ENCODE data around the gene WIPF2.
"Not testable (repeated sequence)": the region's sequence is repeated elsewhere in the genome, so short reads cannot be mapped to it uniquely, and the experiment has no call there.

Gene WIPF2

DNA sequence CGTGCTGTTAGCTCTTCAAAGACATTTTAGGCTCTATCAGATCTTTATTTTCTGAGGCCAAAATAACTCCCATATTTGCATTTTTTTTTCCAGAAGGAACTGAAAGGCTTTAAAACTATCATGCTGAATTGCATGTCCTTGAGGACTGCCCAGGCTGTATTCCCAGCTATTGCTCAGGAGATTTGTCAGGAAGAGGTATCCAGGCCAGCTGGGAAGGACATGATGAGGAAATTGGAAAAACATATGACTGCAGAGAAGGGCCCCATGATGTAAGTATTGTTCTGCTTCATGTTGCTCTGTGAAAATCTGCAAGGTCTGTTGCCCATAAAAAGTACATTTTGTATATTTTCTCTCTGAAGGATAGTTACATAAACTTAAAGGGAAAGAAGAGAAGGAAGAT, 74.3 kb downstream of the WIPF2 start:
- DNase-seq = no peak

DNA sequence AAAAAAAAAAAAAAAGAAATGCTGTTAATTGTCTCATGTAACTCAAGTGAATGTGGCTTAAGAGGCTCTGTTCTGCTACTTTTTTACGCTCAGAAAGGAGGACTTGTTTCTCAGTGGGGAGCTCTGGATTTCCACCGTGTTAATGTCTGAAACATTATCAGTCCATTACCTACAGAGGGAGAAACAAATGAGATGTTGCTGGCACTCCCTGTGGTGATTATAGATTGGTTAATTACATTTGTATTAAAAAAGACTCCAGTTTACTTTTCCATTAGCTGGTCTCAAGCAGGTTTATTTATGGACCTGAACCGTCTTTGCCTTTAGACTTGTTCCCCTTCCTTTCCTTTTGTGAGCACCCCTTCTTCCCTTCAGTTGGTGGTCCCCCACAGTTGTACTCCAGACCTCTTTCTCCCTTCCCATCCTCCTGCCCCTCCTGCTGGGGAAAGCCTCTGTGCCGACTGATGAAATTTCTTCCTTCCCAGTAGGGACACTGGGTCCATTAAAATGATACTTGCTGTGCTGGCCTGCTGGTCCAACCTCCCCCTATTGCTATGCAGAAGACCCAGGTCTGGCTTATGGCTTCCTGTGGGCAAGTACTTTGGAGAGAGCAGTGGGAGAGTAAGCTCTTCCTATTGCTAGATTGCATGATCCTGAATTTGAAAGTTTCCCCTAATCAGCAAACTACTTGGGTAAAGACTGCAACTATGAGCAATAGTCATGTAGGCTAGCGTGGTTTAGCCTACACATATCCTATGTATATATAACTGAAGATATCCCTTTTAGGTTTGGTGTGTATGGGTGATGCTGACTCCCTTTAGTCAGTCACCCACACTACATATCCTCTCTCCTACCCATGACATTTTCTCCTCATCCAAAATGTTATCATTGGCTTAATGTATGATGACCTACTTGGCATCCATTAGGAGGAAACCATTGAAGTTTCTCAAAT, 76.7 kb downstream of the WIPF2 start:
- DNase-seq = no peak

DNA sequence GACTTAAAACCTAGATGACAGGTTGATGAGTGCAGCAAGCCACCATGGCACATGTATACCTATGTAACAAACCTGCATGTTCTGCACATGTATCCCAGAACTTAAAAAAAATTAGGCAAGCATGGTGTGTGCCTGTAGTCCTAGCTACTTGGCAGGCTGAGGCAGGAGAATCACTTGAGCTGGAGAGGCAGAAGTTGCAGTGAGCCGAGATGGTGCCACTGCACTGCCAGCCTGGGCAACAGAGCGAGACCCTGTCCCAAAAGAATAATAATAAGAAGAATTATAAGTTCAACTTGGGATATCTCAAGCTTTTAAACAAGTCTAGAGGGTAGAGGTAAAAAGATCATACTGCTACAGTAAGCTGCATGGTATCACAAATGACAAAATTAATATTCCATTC, 78.4 kb downstream of the WIPF2 start:
- no peak for DNase-seq

DNA sequence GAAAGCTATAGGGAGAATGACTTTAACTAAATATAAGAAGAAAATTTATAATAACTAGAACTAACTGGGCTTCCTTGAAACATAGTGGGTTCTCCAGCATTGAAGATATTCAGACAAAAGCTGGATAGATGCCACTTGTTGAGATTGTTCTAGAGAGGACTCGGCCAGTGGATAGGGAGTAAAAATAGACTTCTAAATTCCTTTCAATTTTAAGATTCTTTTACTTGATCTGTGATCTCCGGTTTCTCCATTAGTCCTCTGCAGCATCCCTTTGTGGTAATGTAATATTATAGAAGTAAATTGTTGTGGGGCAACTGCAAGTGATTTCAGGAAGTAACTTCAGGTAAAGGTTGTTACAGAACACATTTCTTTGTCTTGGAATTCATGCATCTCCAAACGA, 79.6 kb downstream of the WIPF2 start:
- no peak for DNase-seq

DNA sequence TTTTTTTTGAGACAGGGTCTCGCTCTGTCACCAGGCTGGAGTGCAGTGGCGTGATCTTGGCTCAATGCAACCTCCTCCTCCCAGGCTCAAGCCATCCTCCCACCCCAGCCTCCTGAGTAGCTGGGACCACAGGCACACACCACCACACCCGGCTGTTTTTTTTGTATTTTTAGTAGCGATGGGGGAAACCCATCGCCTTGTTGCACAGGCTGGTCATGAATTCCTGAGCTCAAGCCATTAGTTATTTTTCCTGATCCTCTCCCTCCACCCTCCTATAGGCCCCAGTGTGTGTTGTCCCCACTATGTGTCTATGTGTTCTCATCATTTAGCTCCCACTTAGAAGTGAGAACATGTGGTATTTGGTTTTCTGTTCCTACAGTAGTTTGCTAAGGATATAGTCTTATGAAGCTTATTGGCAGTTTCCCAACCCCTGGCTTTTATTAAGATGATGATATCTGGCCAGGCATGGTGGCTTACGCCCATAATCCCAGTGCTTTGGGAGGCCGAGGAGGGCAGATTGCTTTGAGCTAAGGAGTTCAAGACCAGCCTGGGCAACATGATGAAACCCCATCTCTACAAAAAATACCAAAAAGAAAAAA, 80.2 kb downstream of the WIPF2 start:
- not testable (repeated sequence) for DNase-seq

DNA sequence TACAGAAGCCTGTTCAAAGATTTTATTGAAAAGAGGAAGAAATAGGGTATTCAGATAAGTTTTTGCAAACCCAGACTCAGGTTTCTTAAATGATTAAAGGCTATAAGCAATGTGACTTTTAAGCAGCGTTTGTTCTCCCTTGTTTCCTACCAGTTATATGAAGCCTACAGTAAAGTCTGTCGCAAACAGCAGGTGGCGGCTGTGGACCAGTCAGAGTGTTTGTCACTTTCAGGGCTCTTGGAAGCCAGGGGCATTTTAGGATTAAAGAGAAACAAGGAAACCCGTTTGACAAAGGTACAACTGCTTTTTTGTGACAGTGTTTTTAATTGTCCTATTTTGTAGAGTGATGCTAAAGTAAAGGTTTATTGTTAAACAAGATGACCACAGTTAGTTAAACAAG, 82.2 kb downstream of the WIPF2 start:
- no peak for DNase-seq

DNA sequence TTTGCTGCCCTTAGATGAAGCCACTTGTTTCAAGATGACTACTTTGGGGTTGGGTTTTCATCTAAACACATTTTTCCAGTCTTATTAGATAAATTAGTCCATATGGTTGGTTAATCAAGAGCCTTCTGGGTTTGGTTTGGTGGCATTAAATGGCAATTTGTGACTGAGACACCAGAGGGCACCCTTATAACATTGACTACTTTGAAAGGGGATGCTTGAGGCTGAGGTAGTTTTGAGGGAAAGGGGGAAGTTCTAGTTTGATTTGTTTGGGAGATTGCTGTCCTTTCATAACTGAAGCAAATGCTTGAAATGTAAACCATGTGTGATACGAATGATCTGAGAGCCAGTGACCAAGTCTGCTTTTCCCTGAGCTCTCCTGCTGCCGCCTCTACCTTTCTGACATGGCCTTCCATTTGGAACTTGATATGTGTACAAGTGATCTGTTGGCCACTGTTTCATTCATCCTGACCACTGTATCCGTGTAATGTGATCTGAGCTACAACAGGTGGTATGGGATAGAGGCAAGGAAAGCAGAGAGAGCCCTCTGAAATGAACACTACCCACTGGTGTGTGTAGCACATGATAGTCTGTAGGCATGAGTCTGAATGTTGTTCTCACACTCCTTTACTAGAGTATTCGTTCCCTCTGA, 84.0 kb downstream of the WIPF2 start:
- peak in 10 of 56 donors; percentile 16 to 78 (median 34) for DNase-seq

DNA sequence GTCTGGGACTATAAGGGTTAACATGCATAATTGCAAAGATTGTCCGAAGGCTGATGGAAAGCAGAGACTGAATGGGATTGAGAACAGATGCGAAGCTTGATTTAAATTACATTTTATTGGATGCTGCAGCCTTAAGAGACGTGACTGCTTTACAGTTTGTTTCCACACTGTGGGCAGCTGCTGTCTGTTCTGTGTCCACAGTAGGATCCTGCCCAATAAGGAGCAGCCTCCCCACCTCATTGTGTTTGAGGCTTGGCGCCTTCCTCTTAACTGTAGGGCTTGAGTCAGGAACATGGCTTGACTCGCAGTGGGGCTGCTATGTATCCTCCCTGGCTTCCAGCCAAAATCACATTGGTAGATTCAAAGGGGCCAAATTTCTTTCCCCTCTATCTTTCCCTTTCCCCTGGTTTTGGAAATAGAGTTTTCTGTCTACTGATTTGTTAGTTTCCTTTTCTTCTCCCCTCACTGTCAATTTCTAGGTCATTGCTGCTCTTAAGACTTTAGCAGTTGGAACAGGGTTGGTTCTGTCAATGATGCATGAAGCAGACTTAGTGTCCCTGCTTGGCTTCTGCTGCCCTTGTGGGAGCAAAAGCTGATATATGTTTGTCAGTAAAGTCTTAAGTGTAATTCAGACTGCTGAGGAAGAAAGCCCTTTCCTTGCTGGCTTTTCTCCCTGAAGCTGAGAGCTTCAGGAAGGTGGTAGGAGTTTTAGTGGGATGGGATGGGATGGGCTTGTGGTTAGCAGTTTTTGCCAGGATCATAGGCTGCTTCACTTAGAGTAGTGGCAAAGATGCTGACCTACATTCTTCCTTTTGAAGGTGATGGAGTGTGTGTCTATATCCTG, 84.8 kb downstream of the WIPF2 start:
- DNase-seq = no peak

DNA sequence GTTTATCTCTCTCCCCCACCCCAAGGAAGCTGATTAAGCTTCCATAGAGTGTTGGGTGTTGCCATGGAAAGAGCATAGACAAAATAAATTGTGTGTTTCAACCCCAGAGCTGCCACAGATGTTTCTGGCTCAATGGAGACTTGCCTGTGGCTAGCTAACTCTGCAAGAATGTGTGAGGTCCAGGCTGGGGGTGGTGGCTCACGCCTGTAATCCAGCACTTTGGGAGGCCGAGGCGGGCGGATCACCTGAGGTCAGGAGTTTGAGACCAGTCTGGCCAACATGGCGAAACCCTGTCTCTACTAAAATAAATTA, 85.4 kb downstream of the WIPF2 start:
- DNase-seq = not testable (repeated sequence)

DNA sequence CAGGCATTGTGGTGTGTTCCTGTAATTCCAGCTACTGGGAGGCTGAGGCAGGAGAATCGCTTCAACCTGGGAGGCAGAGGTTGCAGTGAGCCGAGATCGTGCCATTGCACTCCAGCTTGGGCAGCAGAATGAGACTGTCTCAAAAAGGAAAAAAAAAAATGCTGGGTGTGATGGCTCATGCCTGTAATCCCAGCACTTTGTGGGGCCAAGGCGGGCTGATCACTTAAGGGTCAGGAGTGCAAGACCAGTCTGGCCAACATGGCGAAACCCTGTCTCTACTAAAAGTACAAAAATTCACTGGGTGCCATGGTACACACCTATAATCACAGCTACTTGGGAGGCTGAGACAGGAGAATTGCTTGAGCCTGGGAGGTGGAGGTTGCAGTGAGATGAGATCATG, 85.8 kb downstream of the WIPF2 start:
- not testable (repeated sequence) for DNase-seq

DNA sequence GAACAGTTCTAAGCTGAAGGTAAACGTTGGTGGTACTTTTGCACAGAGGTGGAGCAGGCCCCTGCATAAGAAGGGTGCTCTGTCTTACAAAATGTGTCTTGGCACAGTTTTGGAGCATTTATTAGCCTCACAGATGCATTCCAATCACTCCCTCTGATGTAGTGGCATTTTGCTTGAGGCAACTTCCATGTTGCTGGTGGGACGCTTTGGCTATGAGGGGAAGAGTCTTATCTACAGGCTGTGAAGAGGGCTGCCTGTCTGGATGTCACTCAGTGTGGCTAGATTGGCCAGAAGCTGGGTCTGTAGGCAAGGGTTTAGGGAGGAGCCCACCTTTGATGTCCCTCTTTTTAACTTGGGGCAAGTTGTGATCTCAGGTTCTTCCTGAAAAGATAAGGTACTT, 87.3 kb downstream of the WIPF2 start:
- DNase-seq = no peak

DNA sequence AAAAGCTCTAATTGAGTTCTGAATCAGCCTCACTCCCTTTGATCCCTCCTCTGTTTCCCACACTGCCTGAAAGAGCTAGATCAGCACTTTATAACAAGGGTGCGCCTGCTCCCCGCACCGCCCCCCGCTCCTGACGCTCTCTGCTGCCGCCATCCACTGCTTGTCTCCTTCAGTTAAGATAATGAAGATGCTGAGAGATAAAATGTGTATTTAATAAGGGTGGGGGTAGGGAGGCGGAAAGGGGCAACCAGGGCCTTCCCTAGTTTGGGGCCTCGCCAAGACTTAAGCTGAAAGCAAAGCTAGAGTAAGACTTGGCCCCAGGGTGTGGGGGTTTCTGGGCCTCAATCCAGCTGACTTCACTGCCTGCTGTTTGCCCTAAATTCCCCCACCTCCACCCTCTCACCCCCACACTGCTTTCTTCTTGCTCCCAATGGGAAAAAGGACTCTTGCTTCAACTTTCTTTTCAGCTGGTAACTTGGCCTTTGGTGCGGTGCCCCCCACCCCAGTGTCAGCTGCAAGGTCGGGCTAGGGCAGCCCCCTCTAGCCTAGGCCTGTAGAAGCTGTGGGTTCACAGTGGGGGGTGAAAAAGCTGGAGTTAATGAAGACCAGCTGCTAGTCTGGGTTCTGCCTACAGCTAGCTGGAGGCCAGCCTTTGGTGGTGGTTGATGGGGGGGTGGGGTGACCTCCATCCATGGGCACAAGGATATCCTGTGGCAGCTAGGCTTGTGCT, 88.1 kb downstream of the WIPF2 start:
- peak in 1 of 56 donors; percentile 21 for DNase-seq

DNA sequence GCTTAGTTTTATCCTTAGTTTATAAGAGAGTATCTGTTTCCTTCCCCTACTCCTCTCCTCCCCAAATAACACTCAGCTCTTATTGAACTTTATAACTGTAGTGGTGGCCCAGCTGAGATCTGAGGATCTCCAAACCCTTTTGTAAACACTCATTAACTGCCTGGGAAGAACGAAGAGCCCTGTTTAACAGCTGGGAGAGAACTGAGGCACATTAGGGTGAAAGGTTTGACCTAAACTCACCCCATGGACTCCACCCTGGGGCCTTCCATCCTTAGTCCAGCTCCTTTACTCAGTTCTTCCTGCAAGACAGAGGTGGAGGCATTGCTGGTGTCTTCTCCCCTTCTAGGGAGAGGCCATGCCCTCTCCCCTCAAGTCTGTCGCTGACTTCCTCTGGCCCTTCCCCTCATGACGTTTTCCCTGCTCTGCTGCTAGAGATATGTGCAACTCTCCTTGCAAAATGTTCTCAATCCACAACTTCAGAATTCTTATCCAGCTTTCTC, 88.7 kb downstream of the WIPF2 start:
- DNase-seq = no peak

DNA sequence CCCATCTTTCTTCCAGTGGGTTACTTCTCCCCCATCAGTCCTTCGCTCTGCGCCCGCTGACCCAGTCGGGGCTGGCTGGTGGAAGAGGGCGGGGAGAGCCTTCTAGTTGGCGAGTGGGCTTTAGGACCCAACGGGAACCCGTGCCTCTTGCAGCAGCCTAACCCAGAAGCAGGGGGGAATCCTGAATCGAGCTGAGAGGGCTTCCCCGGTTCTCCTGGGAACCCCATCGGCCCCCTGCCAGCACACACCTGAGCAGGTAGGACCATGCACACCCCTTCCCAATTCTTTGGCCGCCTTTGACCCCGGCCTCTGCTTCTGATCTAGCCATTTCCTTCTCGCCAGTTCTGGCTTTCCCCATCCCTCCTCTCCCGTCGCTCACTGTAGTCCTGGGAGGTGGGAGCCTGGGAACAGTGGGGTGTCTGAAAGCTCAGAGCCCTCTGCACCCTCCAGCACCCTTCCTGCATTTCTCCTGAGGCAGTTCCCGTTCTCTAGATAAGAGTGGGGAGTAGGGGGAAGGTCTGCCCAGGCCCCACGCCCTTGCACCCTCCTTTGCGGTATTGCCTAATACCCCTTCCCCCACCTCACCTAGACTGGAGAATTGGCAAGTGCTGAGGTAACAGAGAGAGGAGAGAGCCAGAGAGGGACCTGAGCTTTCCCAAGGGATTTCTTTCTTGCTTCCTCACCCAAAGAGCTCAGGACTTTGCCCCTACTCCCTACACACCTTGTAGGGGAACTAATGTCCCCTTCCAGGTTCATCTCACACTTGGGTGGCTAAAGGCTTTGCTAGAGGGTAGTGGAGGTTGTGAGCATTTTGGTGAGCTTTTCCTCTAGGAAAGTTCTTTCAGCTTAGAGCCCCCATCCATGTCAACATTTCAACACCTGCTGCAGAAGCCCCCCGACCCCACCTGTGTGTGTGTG, 90.2 kb downstream of the WIPF2 start, which contains the start of gene RARA:
Gene RARA, plus strand, starts transcription at position 150 of the 918 bp plus-strand sequence. CDS start 22,039 bp downstream, outside the sequence.
- peak in 24 of 56 donors; percentile 21 to 61 (median 46) for DNase-seq

DNA sequence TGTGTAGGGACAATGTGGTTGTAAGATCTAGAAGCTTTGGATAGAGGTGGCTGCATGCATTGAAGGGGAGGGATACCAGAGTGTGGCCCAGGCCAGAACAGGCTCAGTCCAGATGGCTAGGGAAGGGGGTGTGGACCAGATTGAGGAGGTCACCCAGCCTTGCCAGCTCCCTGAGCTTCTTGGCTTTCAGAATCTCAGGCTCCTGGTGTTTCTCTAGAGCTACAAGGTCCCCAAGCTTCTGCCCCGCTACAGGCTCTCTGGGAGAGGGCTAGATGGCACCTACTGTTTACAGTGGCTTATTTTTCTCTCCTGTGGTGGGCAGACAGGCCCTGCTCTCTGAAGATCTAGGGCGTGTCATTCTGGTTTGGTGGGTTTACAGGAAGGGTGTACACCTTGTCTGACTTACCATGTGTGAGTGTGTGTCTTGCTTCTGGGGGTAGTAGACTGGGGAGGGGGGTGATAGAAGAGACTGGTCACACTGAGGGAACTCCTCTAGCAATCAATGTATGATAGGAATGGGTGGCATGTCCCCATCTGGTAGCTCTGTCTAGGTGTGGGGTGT, 90.9 kb downstream of the WIPF2 start:
- no peak for DNase-seq

DNA sequence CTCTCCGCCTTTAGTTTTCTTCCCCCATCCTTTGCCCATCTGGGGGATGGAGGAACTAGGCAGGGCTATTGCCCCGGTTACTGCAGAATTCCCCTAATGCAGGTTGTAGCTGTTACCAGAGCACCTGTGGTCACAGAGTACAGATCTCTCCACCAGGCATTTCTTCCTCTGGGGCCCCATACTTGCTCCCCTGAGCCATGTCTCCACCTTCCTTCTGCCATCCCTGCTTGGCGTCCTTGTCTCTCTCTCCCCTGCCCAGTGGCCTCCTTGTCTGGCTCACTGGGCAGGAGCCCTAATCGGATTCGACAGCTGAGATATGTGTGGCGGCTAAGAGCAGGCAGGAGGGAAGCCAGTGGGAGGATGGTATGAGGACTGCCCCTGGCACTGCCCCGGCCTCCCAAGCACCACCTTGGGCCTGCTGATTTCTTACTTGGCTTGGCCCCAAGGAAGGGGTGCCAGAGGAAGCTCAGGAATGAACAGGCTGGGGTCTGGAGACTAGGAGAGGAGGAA, 91.8 kb downstream of the WIPF2 start:
- DNase-seq = no peak

DNA sequence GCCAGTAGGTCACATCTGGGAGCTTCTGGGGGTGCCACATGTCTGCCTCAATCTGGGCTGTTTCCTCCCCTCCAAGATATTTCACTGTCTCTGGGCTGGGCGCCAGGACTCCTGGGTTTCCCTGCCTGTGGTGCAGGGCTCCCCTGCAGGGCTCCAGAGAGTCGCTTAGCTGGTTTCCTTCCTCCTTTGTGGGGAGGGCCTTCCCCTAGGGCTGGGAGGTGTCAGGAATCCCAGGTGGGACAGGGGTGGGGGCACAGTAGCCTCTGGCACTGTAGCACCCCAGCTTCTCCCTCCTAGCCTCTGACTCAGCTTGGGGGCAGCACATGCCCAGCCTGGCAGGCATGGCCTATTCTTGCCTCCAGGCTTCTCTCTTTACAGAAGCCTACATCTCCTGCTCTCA, 92.5 kb downstream of the WIPF2 start:
- no peak for DNase-seq

DNA sequence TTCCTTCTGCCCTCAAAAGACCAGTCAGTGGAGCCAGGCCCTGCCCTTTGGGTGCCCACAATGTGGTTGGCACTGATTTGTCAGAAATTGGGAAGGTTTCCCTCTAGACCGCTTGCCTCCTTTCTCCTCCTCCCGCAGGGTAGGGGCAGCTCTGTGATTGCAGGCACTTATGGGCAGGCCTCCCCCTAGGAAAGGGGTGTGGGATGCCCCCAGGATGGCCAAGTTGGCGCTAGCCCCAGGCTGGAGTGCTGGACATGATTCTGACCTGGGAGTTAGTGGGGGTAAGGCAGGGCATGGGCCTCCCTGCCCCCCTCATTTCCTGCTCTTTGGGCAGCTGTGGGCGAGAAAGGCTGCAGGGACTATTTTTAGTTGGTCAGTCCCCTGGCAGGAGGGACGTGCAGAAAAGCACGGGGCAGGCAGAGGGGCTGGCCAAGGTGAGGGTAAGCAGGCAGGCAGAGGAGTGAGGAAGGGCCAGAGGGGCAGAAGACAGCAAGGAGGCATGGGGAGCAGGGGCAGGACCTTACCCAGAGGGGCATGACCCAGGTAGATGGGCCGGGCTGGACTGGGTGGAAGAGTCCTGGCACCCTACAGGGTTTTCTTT, 93.1 kb downstream of the WIPF2 start:
- DNase-seq = peak in 23 of 56 donors; percentile 20 to 80 (median 54)
